ENCODE data around the gene ADGRL3.

The ADGRL3 gene

GRCh38 chr4:61540944-61541343 is 340.8 kb downstream of the ADGRL3 start:
- Histone ChIP-seq H3K4me3 (ENCODE audit: low read length) (no peak overlapping the region), H3K4me2 (ENCODE audit: low read length) (peak overlapping the region; percentile 19; the same call in 1 of the 2 replicates), H3K9me3 (ENCODE audit: insufficient read depth, low read length) (no peaks in the 10 kb centered on the region), H2AFZ (ENCODE audit: low read depth, low read length) (no peak overlapping the region), H3K36me3 (replicated peaks; ENCODE audit: low read depth, low read length) (no peaks in the 10 kb centered on the region), H3K9ac (ENCODE audit: low read length) (no peak overlapping the region), H3K79me2 (ENCODE audit: low read length) (no peaks in the 10 kb centered on the region), H4K20me1 (ENCODE audit: insufficient read depth, low read length) (no peaks in the 10 kb centered on the region), H3K27ac (ENCODE audit: low read length) (no peak overlapping the region), H3K4me1 (ENCODE audit: low read length) (peaks cover 9% of the 10 kb centered on the region; the same call in 1 of the 2 replicates), H3K27me3 (ENCODE audit: low read depth, low read length) (no peaks in the 10 kb centered on the region)
- TF ChIP-seq CTCF (IDR thresholded peaks at IDR 0.05; ENCODE audit: low read depth, low read length) (no peak), EZH2phosphoT487 (IDR thresholded peaks at IDR 0.05; ENCODE audit: low read depth) (no peak)

- TF ChIP-seq EZH2phosphoT487 (IDR thresholded peaks at IDR 0.05; ENCODE audit: low read depth) (no peak), CTCF (IDR thresholded peaks at IDR 0.05; ENCODE audit: low read depth, low read length) (no peak)
- Histone ChIP-seq H3K27me3 (ENCODE audit: low read depth, low read length) (no peaks in the 10 kb centered on the region), H3K27ac (ENCODE audit: low read length) (no peak overlapping the region), H3K79me2 (ENCODE audit: low read length) (no peaks in the 10 kb centered on the region), H3K4me3 (ENCODE audit: low read length) (no peak overlapping the region), H3K9ac (ENCODE audit: low read length) (no peak overlapping the region), H3K4me1 (ENCODE audit: low read length) (peaks cover 9% of the 10 kb centered on the region; the same call in 1 of the 2 replicates), H3K9me3 (ENCODE audit: insufficient read depth, low read length) (no peaks in the 10 kb centered on the region), H4K20me1 (ENCODE audit: insufficient read depth, low read length) (no peaks in the 10 kb centered on the region), H3K36me3 (replicated peaks; ENCODE audit: low read depth, low read length) (no peaks in the 10 kb centered on the region), H3K4me2 (ENCODE audit: low read length) (peak overlapping the region; percentile 19; the same call in 1 of the 2 replicates), H2AFZ (ENCODE audit: low read depth, low read length) (no peak overlapping the region)
These were observed 341.3 kb downstream of the ADGRL3 start for GRCh38 chr4:61541459-61541858.

- Histone ChIP-seq H3K27ac (ENCODE audit: low read length) (no peak overlapping the region), H2AFZ (ENCODE audit: low read depth, low read length) (no peak overlapping the region), H3K4me2 (ENCODE audit: low read length) (no peak overlapping the region), H3K9ac (ENCODE audit: low read length) (no peak overlapping the region), H3K79me2 (ENCODE audit: low read length) (no peaks in the 10 kb centered on the region), H3K36me3 (replicated peaks; ENCODE audit: low read depth, low read length) (no peaks in the 10 kb centered on the region), H4K20me1 (ENCODE audit: insufficient read depth, low read length) (no peaks in the 10 kb centered on the region), H3K9me3 (ENCODE audit: insufficient read depth, low read length) (no peaks in the 10 kb centered on the region), H3K27me3 (ENCODE audit: low read depth, low read length) (no peaks in the 10 kb centered on the region), H3K4me1 (ENCODE audit: low read length) (peaks cover 9% of the 10 kb centered on the region; the same call in 1 of the 2 replicates), H3K4me3 (ENCODE audit: low read length) (no peak overlapping the region)
- TF ChIP-seq CTCF (IDR thresholded peaks at IDR 0.05; ENCODE audit: low read depth, low read length) (no peak), EZH2phosphoT487 (IDR thresholded peaks at IDR 0.05; ENCODE audit: low read depth) (no peak)
These were observed 343.9 kb downstream of the ADGRL3 start for GRCh38 chr4:61543976-61544375.

- Histone ChIP-seq H3K4me2 (ENCODE audit: low read length) (no peak overlapping the region), H3K27me3 (ENCODE audit: low read depth, low read length) (no peaks in the 10 kb centered on the region), H3K4me3 (ENCODE audit: low read length) (no peak overlapping the region), H2AFZ (ENCODE audit: low read depth, low read length) (no peak overlapping the region), H3K79me2 (ENCODE audit: low read length) (no peaks in the 10 kb centered on the region), H3K9me3 (ENCODE audit: insufficient read depth, low read length) (no peaks in the 10 kb centered on the region), H4K20me1 (ENCODE audit: insufficient read depth, low read length) (no peaks in the 10 kb centered on the region), H3K27ac (ENCODE audit: low read length) (no peak overlapping the region), H3K4me1 (ENCODE audit: low read length) (peaks cover 5% of the 10 kb centered on the region; the same call in 1 of the 2 replicates), H3K9ac (ENCODE audit: low read length) (no peak overlapping the region), H3K36me3 (replicated peaks; ENCODE audit: low read depth, low read length) (no peaks in the 10 kb centered on the region)
- no peak for TF ChIP-seq EZH2phosphoT487 (IDR thresholded peaks at IDR 0.05; ENCODE audit: low read depth)
- TF ChIP-seq CTCF (IDR thresholded peaks at IDR 0.05; ENCODE audit: low read depth, low read length): no peak
These were observed 345.9 kb downstream of the ADGRL3 start for GRCh38 chr4:61545902-61546480.

All from OCI-LY3 (cell line).